IMR-90 (cell line): Measurements from ENCODE around the gene MAGEB1. TPM values are rescaled to one million over a fixed set of nuclear protein-coding genes. Genes with fewer than 3 reads are reported as not detected.

Experiments
- ATAC-seq: fragments of 200-7000 bp; cut with Tn5 transposase; 2 replicates; pipeline ENCODE4 v1.9.1; 2020; ENCODE audit warnings: low read depth, mild to moderate bottlenecking, moderate library complexity
- BruUV-seq: library from RNA; stranded (reverse); fragments of 400-500 nt; replicated peaks from 2 replicates; lab custom pipeline; 2021; lab: Mats Ljungman, UMichigan
- CTCF ChIA-PET: fragments of 300-600 bp; formaldehyde crosslinking; extraction: SDS; loops from one replicate; lab custom pipeline; 2021; ENCODE audit warnings: antibody characterized with exemption; lab: Yijun Ruan, JAX
- POLR2A ChIA-PET: fragments of 300-600 bp; sonication (Branson Sonifier 250); formaldehyde crosslinking; loops from one replicate; lab custom pipeline; 2022; ENCODE audit warnings: antibody characterized with exemption; ENCODE audit not compliant: unreplicated experiment; lab: Charles Lee
- DNase-seq: peaks from one replicate; pipeline ENCODE4 v3.0.0; 2013
- H2AFZ ChIP-seq: replicated peaks from 2 replicates; pipeline ENCODE3; 2013; ENCODE audit warnings: low read length, mild to moderate bottlenecking; ENCODE audit not compliant: poor library complexity
- H2AK5ac ChIP-seq: 2 replicates; pipeline ENCODE4 v1.6.1; 2013; ENCODE audit warnings: low read depth, low read length, inconsistent platforms
- H2AK9ac ChIP-seq: replicated peaks from 2 replicates; pipeline ENCODE3; 2013; ENCODE audit warnings: mild to moderate bottlenecking, low read depth, low read length, moderate library complexity; ENCODE audit not compliant: poor library complexity
- H2BK120ac ChIP-seq: 2 replicates; pipeline ENCODE4 v1.6.1; 2013; ENCODE audit warnings: low read depth, low read length, inconsistent platforms
- H2BK15ac ChIP-seq: 3 replicates; pipeline ENCODE4 v1.6.1; 2013; ENCODE audit warnings: low read depth, low read length, inconsistent platforms
- H2BK20ac ChIP-seq: 2 replicates; pipeline ENCODE4 v1.6.1; 2013; ENCODE audit warnings: low read depth, mild to moderate bottlenecking, inconsistent platforms, low read length, moderate library complexity
- H2BK5ac ChIP-seq: 2 replicates; pipeline ENCODE4 v1.6.1; 2013; ENCODE audit warnings: mild to moderate bottlenecking, low read depth, low read length, inconsistent platforms; ENCODE audit not compliant: poor library complexity, severe bottlenecking
- H3K14ac ChIP-seq: replicated peaks from 2 replicates; pipeline ENCODE4 v1.6.1; 2013; ENCODE audit warnings: low read depth, low read length, inconsistent platforms
- H3K18ac ChIP-seq: 2 replicates; pipeline ENCODE4 v1.6.1; 2013; ENCODE audit warnings: low read depth, low read length, control low read depth
- H3K23ac ChIP-seq: 2 replicates; pipeline ENCODE4 v1.6.1; 2013; ENCODE audit warnings: low read depth, low read length, inconsistent platforms
- H3K27ac ChIP-seq: 2 replicates; pipeline ENCODE4 v1.5.1; 2013; ENCODE audit warnings: mild to moderate bottlenecking, control low read depth, low read length; ENCODE audit not compliant: insufficient read depth
- H3K27me3 ChIP-seq: 2 replicates; pipeline ENCODE4 v1.6.1; 2013; ENCODE audit warnings: low read length; ENCODE audit not compliant: control insufficient read depth, insufficient read depth
- H3K36me3 ChIP-seq: 2 replicates; pipeline ENCODE4 v1.6.1; 2013; ENCODE audit warnings: low read length, mixed read lengths; ENCODE audit not compliant: control insufficient read depth, insufficient read depth
- H3K4ac ChIP-seq: 2 replicates; pipeline ENCODE4 v1.6.1; 2013; ENCODE audit warnings: low read depth, low read length, inconsistent platforms
- H3K4me1 ChIP-seq: 2 replicates; pipeline ENCODE4 v1.6.1; 2013; ENCODE audit warnings: low read length, mixed read lengths; ENCODE audit not compliant: control insufficient read depth, insufficient read depth
- H3K4me2 ChIP-seq: 2 replicates; pipeline ENCODE4 v1.6.1; 2013; ENCODE audit warnings: low read depth, mild to moderate bottlenecking, control low read depth, low read length, moderate library complexity
- H3K4me3 ChIP-seq: 2 replicates; pipeline ENCODE4 v1.5.1; 2013; ENCODE audit warnings: low read depth, mild to moderate bottlenecking, control low read depth, low read length, moderate library complexity; ENCODE audit not compliant: insufficient read depth
- H3K56ac ChIP-seq: 2 replicates; pipeline ENCODE4 v1.6.1; 2013; ENCODE audit warnings: low read length, inconsistent platforms; ENCODE audit not compliant: insufficient read depth; ENCODE audit errors: extremely low read depth
- H3K79me1 ChIP-seq, 2 experiments: 2 replicates each; pipeline ENCODE4 v1.6.1; 2013; ENCODE audit warnings: low read length in 2 of 2, inconsistent platforms in 1 of 2, low read depth in 1 of 2
- H3K9ac ChIP-seq: 2 replicates; pipeline ENCODE4 v1.6.1; 2013; ENCODE audit warnings: low read depth, low read length, control low read depth
- H3K9me1 ChIP-seq: 2 replicates; pipeline ENCODE4 v1.6.1; 2013; ENCODE audit warnings: low read length, inconsistent platforms; ENCODE audit not compliant: insufficient read depth
- H3K9me3 ChIP-seq: 2 replicates; pipeline ENCODE4 v1.6.1; 2013; ENCODE audit warnings: low read length; ENCODE audit not compliant: control insufficient read depth, insufficient read depth
- H4K20me1 ChIP-seq: 2 replicates; pipeline ENCODE4 v1.6.1; 2013; ENCODE audit warnings: low read length, inconsistent platforms; ENCODE audit not compliant: insufficient read depth
- H4K5ac ChIP-seq: 2 replicates; pipeline ENCODE4 v1.6.1; 2013; ENCODE audit warnings: mild to moderate bottlenecking, low read depth, low read length, control low read depth
- H4K8ac ChIP-seq, 2 experiments: 2 replicates each; pipeline ENCODE4 v1.6.1; 2013; ENCODE audit warnings: low read depth in 2 of 2, low read length in 2 of 2, control low read depth in 1 of 2, inconsistent platforms in 1 of 2
- H4K91ac ChIP-seq: 2 replicates; pipeline ENCODE4 v1.6.1; 2013; ENCODE audit warnings: low read depth, low read length, inconsistent platforms; ENCODE audit not compliant: insufficient read depth
- BHLHE40 ChIP-seq: fragments of 150-350 bp; IDR thresholded peaks from 2 replicates; pipeline ENCODE4 v1.6.1; 2016; ENCODE audit warnings: mild to moderate bottlenecking, low read depth, low read length
- MAZ ChIP-seq: IDR thresholded peaks from 2 replicates; pipeline ENCODE4 v1.6.1; 2012; ENCODE audit warnings: low read depth, mild to moderate bottlenecking, low read length, improper control_type of control experiment, moderate library complexity, borderline replicate concordance
- MXI1 ChIP-seq: IDR thresholded peaks from 2 replicates; pipeline ENCODE4 v1.6.1; 2012; ENCODE audit warnings: low read depth, mild to moderate bottlenecking, low read length, moderate library complexity, borderline replicate concordance
- RAD21 ChIP-seq: IDR thresholded peaks from 2 replicates; pipeline ENCODE4 v1.6.1; 2012; ENCODE audit warnings: low read length, improper control_type of control experiment
- RFX5 ChIP-seq: IDR thresholded peaks from 2 replicates; pipeline ENCODE4 v1.8.0; 2012; ENCODE audit warnings: low read depth, mild to moderate bottlenecking, low read length, moderate library complexity
- USF2 ChIP-seq: fragments of 150-350 bp; IDR thresholded peaks from 2 replicates; pipeline ENCODE4 v1.6.1; 2017; ENCODE audit warnings: mild to moderate bottlenecking, antibody characterized with exemption, low read length, low read depth
- dilution Hi-C: fragments of 300-500 bp; cut with HindIII; formaldehyde crosslinking; loops from one replicate; pipeline ENCODE4 v1.14.3; 2018; ENCODE audit warnings: low sequenced_read_pairs; ENCODE audit not compliant: unreplicated experiment
- in situ Hi-C: fragments of 300-500 bp; cut with MboI; formaldehyde crosslinking; loops from 3 replicates; pipeline ENCODE4 v1.14.3; 2019; ENCODE audit warnings: low sequenced_read_pairs, inconsistent platforms, mixed read lengths
- intact Hi-C: fragments of 100-400 bp; cut with micrococcal nuclease; formaldehyde crosslinking; loops from 2 replicates; pipeline ENCODE4 v1.10.0; 2022
- polyA plus RNA-seq, 3 experiments: library from polyadenylated mRNA; depleted of rRNA; stranded (reverse); fragments of >200 nt; gene quantifications; 2 replicates each; pipeline ENCODE4 v1.2.3, GENCODE V29; 2012; ENCODE audit warnings: low replicate concordance in 1 of 3
- total RNA-seq: library from RNA; depleted of rRNA; stranded (reverse); fragments of >200 nt; gene quantifications from 2 replicates; pipeline ENCODE4 v1.2.3, GENCODE V29; 2012
- TF ChIP-seq, protein P1 (sequence below): conservative IDR thresholded peaks from 2 replicates; pipeline ENCODE4 v1.5.1; 2012; ENCODE audit warnings: mild to moderate bottlenecking, low read depth, low read length, improper control_type of control experiment

MAGEB1 gene
- total and polyA plus RNA-seq, 2 of the 4 experiments (the other 2 are of a cell fraction): not detected

- Histone ChIP-seq H4K91ac (no peak overlapping the region; the same call in 1 of the 2 replicates), H3K27ac (no peak overlapping the region), H2AFZ (no peak overlapping the region), H3K4ac (peak overlapping the region; percentile 40; the same call in 1 of the 2 replicates), H3K9me1 (no peaks in the 10 kb centered on the region; the same call in 1 of the 2 replicates), H2BK120ac (peak overlapping the region; percentile 82), H3K9me3 (no peaks in the 10 kb centered on the region), H3K18ac (peak overlapping the region; percentile 65; the same call in 1 of the 2 replicates), H3K36me3 (no peaks in the 10 kb centered on the region), H2AK5ac (no peak overlapping the region), H4K8ac (peak overlapping the region in 1 of 2 experiments; percentile 32; a peak in 1 of 4 replicates), H3K4me1 (peaks cover 4% of the 10 kb centered on the region; the same call in 1 of the 2 replicates), H3K79me1 (no peaks in the 10 kb centered on the region), H4K5ac (no peak overlapping the region; the same call in 1 of the 2 replicates), H3K4me2 (no peak overlapping the region), H3K14ac (0 out of 2 replicates have a peak overlapping the region, but pooled peaks have one; percentile 30), H3K56ac (peak overlapping the region; percentile 35; the same call in 1 of the 2 replicates), H3K4me3 (no peak overlapping the region), H3K9ac (no peak overlapping the region), H2AK9ac (no peak overlapping the region), H2BK15ac (peak overlapping the region; percentile 74; the same call in 2 of the 3 replicates), H3K23ac (no peak overlapping the region), H3K27me3 (no peaks in the 10 kb centered on the region), H2BK5ac (peak overlapping the region; percentile 58), H2BK20ac (peak overlapping the region; percentile 81), H4K20me1 (no peaks in the 10 kb centered on the region)
- in situ Hi-C loops (no loop called here), intact Hi-C loops (no loop called here), dilution Hi-C loops (no loop called here)
- BruUV-seq: no TSS peak
- no peak for TF ChIP-seq BHLHE40
- no peak for TF ChIP-seq MXI1
- TF ChIP-seq RAD21: no peak
- TF ChIP-seq USF2: no peak
- no peak for TF ChIP-seq MAZ
- TF ChIP-seq RFX5: no peak
- TF ChIP-seq, protein P1, sequence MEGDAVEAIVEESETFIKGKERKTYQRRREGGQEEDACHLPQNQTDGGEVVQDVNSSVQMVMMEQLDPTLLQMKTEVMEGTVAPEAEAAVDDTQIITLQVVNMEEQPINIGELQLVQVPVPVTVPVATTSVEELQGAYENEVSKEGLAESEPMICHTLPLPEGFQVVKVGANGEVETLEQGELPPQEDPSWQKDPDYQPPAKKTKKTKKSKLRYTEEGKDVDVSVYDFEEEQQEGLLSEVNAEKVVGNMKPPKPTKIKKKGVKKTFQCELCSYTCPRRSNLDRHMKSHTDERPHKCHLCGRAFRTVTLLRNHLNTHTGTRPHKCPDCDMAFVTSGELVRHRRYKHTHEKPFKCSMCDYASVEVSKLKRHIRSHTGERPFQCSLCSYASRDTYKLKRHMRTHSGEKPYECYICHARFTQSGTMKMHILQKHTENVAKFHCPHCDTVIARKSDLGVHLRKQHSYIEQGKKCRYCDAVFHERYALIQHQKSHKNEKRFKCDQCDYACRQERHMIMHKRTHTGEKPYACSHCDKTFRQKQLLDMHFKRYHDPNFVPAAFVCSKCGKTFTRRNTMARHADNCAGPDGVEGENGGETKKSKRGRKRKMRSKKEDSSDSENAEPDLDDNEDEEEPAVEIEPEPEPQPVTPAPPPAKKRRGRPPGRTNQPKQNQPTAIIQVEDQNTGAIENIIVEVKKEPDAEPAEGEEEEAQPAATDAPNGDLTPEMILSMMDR: no peak
- ChIA-PET POLR2A (no interaction called here), CTCF (no interaction called here)
- DNase-seq: peak; percentile 10
- no peak for ATAC-seq
These were observed 35.6 kb downstream of the MAGEB1 start for GRCh38 chrX:30282527-30282926.
